DND-41 (cell line): ENCODE data around the gene NSF.

Experiments
- ATAC-seq: fragments of 200-7000 bp; cut with Tn5 transposase; 3 replicates; pipeline ENCODE4 v1.9.1; 2021; ENCODE audit warnings: low read depth; ENCODE audit not compliant: insufficient read depth
- DNase-seq: peaks from one replicate; pipeline ENCODE4 v3.0.0-alpha.2; 2020
- H2AFZ ChIP-seq: 2 replicates; pipeline ENCODE4 v1.6.0; 2012; ENCODE audit warnings: low read depth, low read length
- H3K27ac ChIP-seq: 2 replicates; pipeline ENCODE4 v1.5.1; 2012; ENCODE audit warnings: low read length, inconsistent platforms
- H3K27me3 ChIP-seq: fragments of 200-600 bp; sonication (generic); 2 replicates; pipeline ENCODE4 v1.6.0; 2012; ENCODE audit warnings: low read length, mild to moderate bottlenecking, inconsistent platforms; ENCODE audit not compliant: insufficient read depth, poor library complexity
- H3K36me3 ChIP-seq: 2 replicates; pipeline ENCODE4 v1.5.1; 2012; ENCODE audit warnings: low read length, inconsistent platforms; ENCODE audit not compliant: insufficient read depth
- H3K4me1 ChIP-seq: 2 replicates; pipeline ENCODE4 v1.5.1; 2012; ENCODE audit warnings: mild to moderate bottlenecking, low read length; ENCODE audit not compliant: insufficient read depth
- H3K4me2 ChIP-seq: 2 replicates; pipeline ENCODE4 v1.6.0; 2012; ENCODE audit warnings: mild to moderate bottlenecking, moderate library complexity, low read length, inconsistent platforms; ENCODE audit not compliant: insufficient read depth
- H3K4me3 ChIP-seq, 2 experiments: fragments of 200-600 bp in 1 of 2; shearing (Covaris generic) in 1 of 2; 2 replicates each; pipeline ENCODE4 v1.5.1; 2012 to 2016; ENCODE audit warnings: inconsistent platforms in 2 of 2, low read length in 2 of 2, mild to moderate bottlenecking in 2 of 2, low read depth in 1 of 2, moderate library complexity in 1 of 2
- H3K79me2 ChIP-seq: 2 replicates; pipeline ENCODE4 v1.6.0; 2012; ENCODE audit warnings: low read length, inconsistent platforms; ENCODE audit not compliant: insufficient read depth
- H3K9ac ChIP-seq: 2 replicates; pipeline ENCODE4 v1.6.0; 2012; ENCODE audit warnings: low read depth, mild to moderate bottlenecking, inconsistent platforms, low read length, moderate library complexity
- H3K9me3 ChIP-seq: 2 replicates; pipeline ENCODE4 v1.5.1; 2012; ENCODE audit warnings: low read length, moderate library complexity, mild to moderate bottlenecking, inconsistent platforms; ENCODE audit not compliant: insufficient read depth, severe bottlenecking
- H4K20me1 ChIP-seq: 2 replicates; pipeline ENCODE4 v1.6.0; 2012; ENCODE audit warnings: low read length; ENCODE audit not compliant: insufficient read depth
- CTCF ChIP-seq: IDR thresholded peaks from 2 replicates; pipeline ENCODE4 v1.5.1; 2012; ENCODE audit warnings: borderline replicate concordance, low read length, moderate library complexity, mild to moderate bottlenecking; ENCODE audit not compliant: poor library complexity, severe bottlenecking; ENCODE audit errors: extremely low read depth
- EZH2 ChIP-seq: IDR thresholded peaks from 3 replicates; pipeline ENCODE4 v1.6.1; 2012; ENCODE audit warnings: borderline replicate concordance, low read depth, mild to moderate bottlenecking, moderate library complexity, low read length, inconsistent platforms; ENCODE audit not compliant: severe bottlenecking

The NSF gene

GRCh38 chr17:46787478-46787877 lies 197.0 kb downstream of the NSF start:
- Histone ChIP-seq H2AFZ (no peak overlapping the region), H3K79me2 (no peaks in the 10 kb centered on the region), H3K27ac (no peak overlapping the region), H3K4me3 (no peak overlapping the region), H3K4me1 (no peaks in the 10 kb centered on the region), H3K9ac (no peak overlapping the region), H4K20me1 (peaks cover 3% of the 10 kb centered on the region; the same call in 1 of the 2 replicates), H3K9me3 (no peaks in the 10 kb centered on the region), H3K36me3 (no peaks in the 10 kb centered on the region), H3K27me3 (peaks cover 3% of the 10 kb centered on the region), H3K4me2 (no peak overlapping the region)
- DNase-seq (no peak), ATAC-seq (no peak)
- TF ChIP-seq CTCF, result no peak
- no peak for TF ChIP-seq EZH2

- Histone ChIP-seq H3K36me3 (no peaks in the 10 kb centered on the region), H3K4me1 (no peaks in the 10 kb centered on the region), H3K79me2 (no peaks in the 10 kb centered on the region), H3K27me3 (peaks cover 3% of the 10 kb centered on the region), H4K20me1 (peaks cover 3% of the 10 kb centered on the region; the same call in 1 of the 2 replicates), H3K4me2 (no peak overlapping the region), H3K9me3 (no peaks in the 10 kb centered on the region), H3K9ac (no peak overlapping the region), H2AFZ (no peak overlapping the region), H3K4me3 (no peak overlapping the region), H3K27ac (no peak overlapping the region)
- TF ChIP-seq EZH2 (no peak), CTCF (no peak)
- no peak for DNase-seq
- no peak for ATAC-seq
Measured at GRCh38 chr17:46788300-46788699, 197.8 kb downstream of the NSF start.

- DNase-seq (no peak), ATAC-seq (no peak)
- H3K4me3 ChIP-seq, result no peak overlapping the region
- no peak overlapping the region for H2AFZ ChIP-seq
- no peak overlapping the region for H3K9ac ChIP-seq
- no peaks in the 10 kb centered on the region for H3K4me1 ChIP-seq
- no peaks in the 10 kb centered on the region for H3K36me3 ChIP-seq
- 0 out of 2 replicates have a peak, but pooled peaks cover 3% of the 10 kb centered on the region for H4K20me1 ChIP-seq
- peaks cover 3% of the 10 kb centered on the region for H3K27me3 ChIP-seq
- no peaks in the 10 kb centered on the region for H3K79me2 ChIP-seq
- H3K27ac ChIP-seq, result no peak overlapping the region
- H3K4me2 ChIP-seq, result no peak overlapping the region
- no peaks in the 10 kb centered on the region for H3K9me3 ChIP-seq
- TF ChIP-seq CTCF, result no peak
- TF ChIP-seq EZH2, result no peak
Measured at GRCh38 chr17:46788796-46789195, 198.3 kb downstream of the NSF start.

- Histone ChIP-seq H3K36me3 (no peaks in the 10 kb centered on the region), H4K20me1 (0 out of 2 replicates have a peak, but pooled peaks cover 3% of the 10 kb centered on the region), H3K27ac (no peak overlapping the region), H3K4me2 (no peak overlapping the region), H3K4me3 (no peak overlapping the region), H2AFZ (no peak overlapping the region), H3K79me2 (no peaks in the 10 kb centered on the region), H3K9ac (no peak overlapping the region), H3K9me3 (no peaks in the 10 kb centered on the region), H3K4me1 (no peaks in the 10 kb centered on the region), H3K27me3 (peaks cover 3% of the 10 kb centered on the region)
- TF ChIP-seq EZH2, result no peak
- no peak for TF ChIP-seq CTCF
- DNase-seq, result no peak
- no peak for ATAC-seq
Measured at GRCh38 chr17:46789610-46790009, 199.1 kb downstream of the NSF start.
